Activated CD8-positive, alpha-beta memory T cell treated with anti-CD3 and anti-CD28 coated beads for 36 hours (primary cell): ENCODE results near the gene DENR. TPM values are rescaled to one million over a fixed set of nuclear protein-coding genes. Genes with fewer than 3 reads are reported as not detected.
"Not testable (repeated sequence)": the region's sequence is repeated elsewhere in the genome, so short reads cannot be mapped to it uniquely, and the experiment has no call there.

Experiments
- CTCF ChIA-PET: fragments of 350-600 bp; sonication (Branson Sonifier 250); formaldehyde crosslinking; loops from one replicate; lab custom pipeline; 2021; ENCODE audit warnings: antibody characterized with exemption; lab: Charles Lee
- POLR2A ChIA-PET: fragments of 350-600 bp; sonication (Branson Sonifier 250); formaldehyde crosslinking; loops from one replicate; lab custom pipeline; 2021; ENCODE audit warnings: antibody characterized with exemption; lab: Charles Lee
- total RNA-seq, 2 experiments: library from RNA; stranded (reverse); gene quantifications; one replicate each; pipeline ENCODE4 v1.2.3, GENCODE V29; 2021

The DENR gene, protein sequence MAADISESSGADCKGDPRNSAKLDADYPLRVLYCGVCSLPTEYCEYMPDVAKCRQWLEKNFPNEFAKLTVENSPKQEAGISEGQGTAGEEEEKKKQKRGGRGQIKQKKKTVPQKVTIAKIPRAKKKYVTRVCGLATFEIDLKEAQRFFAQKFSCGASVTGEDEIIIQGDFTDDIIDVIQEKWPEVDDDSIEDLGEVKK
- total RNA-seq = 10 to 100 TPM; 76.4 to 78.8 TPM

GRCh38 chr12:122752464-122753318 is at the start of gene DENR:
Gene DENR (plus strand): TSS chr12:122752824. CDS start chr12:122753702, 878 bp downstream.
- ChIA-PET CTCF (interaction anchor here (0.6 to 1.3 kb wide), 4 partner anchors 19 to 481 kb away, joined by 3 to 6 read pairs (median 3); partner anchors contain the start of genes MPHOSPH9 and MTRFR), POLR2A (interaction anchor here (0.5 to 1.1 kb wide), 3 partner anchors 19 to 85 kb away, joined by 3 to 7 read pairs (median 4); no protein-coding TSS in a partner anchor)

DNA sequence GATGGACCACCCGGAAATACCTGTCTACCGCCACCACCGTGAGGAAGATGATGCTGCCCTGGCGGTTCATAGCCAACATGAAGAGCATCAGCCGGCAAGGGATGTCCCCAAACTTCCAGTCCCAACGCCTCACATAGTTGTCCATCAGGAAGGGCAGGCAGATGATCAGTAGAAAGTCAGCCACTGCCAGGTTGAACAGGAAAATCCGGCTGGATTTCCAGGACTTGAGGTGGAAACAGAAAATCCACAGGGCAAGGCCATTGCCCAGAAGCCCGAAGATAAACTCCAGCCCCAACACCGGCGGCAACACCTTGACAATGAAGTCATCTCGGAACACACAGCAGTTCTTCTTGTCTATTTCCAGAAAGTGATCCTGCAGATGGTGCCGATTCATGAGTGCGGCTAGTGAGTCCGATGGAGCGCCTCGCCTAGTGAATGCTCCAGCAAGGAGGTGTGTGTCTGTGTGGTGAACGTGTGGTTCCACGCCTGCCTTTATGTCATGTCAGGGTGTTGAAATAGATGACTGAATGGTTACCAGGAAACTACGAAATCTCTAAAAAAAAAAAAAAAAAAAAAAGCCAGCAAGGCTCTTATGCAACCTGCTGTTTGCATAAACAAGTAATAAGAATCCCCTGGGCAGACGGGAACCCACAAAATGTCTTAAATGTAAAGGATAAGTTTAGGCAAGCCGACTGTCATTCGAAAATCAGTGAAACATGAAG is 49.6 kb upstream of the DENR start, which contains the start of gene HCAR2:
HCAR2 (minus strand) TSS at position 468 of the 722 bp plus-strand sequence; CDS start at position 394, 74 bp downstream.
- POLR2A ChIA-PET, CTCF ChIA-PET: not testable (repeated sequence)

DNA sequence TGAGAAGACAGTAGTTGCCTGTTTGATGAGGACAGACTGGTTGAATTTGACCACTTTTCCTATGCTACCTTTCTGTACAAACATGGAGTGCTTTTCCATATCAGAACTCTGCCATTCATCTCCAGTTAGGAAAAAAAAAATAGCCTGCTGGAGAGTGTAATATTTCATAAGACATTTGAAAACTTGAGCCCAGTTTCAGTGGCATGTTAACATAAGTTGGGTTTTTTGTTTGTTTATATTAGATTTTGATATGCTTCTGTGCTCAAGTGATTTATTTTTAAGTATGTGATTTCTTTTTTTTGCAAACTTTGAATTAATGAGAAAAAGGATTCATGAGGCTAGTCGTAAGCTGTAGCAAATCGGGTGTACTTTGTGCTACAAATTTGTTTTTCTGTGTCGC is 48.8 kb upstream of the DENR start:
- CTCF ChIA-PET = not testable (repeated sequence)

DNA sequence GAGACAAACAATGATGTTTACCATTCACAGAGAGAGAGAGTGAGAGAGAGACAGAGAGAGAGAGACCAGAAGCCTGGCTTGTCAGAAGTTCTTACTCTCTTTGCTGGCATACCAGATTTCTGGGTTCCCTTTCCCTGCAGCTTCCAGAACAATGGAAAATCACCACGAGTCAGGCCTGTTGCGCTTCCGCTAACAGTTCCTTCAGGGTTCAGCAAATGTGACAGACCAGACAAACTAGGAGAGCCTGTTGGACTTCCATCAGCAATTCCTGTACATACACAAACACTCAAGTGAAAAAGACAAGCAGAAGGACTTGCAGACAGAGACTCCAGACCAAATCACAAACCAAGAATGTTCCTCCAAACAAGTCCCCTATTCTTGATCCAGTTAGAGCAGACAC is 43.3 kb upstream of the DENR start:
- CTCF ChIA-PET, POLR2A ChIA-PET: not testable (repeated sequence)

More for the DNA sequence above, 48.8 kb upstream of the DENR start:
- POLR2A ChIA-PET = not testable (repeated sequence)

- CTCF ChIA-PET = interaction anchor here (0.6 kb wide), 1 partner anchor 9 kb away, joined by 3 read pairs; no protein-coding TSS in a partner anchor
- POLR2A ChIA-PET = not testable (repeated sequence)
Measured at GRCh38 chr12:122710341-122710740, 42.3 kb upstream of the DENR start.

DNA sequence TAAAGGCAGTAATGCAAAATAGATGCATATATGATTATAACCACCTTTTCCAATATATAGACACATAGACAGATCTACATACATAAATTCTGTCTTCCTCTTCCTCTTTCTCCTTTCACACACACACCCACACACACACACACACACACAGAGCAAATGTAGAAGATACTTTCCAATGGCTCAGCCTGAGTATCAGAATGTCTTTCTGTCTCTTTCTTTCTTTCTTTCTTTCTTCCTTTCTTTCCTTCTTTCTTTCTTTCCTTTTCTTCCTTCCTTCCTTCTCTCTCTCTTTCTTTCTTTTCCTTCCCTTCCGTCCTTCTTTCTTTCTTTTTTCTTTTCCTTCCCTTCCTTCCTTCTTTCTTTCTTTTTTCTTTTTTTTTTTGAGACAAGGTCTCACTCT is 41.4 kb upstream of the DENR start:
- POLR2A ChIA-PET, CTCF ChIA-PET: not testable (repeated sequence)

- POLR2A ChIA-PET, CTCF ChIA-PET: not testable (repeated sequence)
Measured at GRCh38 chr12:122713491-122714188, 39.0 kb upstream of the DENR start.

- CTCF ChIA-PET, POLR2A ChIA-PET: not testable (repeated sequence)
Measured at GRCh38 chr12:122715211-122715610, 37.4 kb upstream of the DENR start.

DNA sequence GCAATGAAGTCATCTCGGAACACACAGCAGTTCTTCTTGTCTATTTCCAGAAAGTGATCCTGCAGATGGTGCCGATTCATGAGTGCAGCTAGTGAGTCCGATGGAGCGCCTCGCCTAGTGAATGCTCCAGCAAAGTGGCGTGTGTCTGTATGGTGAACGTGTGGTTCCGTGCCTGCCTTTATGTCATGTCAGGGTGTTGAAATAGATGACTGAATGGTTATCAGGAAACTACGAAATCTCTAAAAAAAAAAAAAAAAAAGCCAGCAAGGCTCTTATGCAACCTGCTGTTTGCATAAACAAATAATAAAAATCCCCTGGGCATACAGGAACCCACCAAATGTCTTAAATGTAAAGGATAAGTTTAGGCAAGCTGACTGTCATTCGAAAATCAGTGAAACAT is 36.0 kb upstream of the DENR start, which contains the start of gene HCAR3:
HCAR3 (minus strand) TSS at position 154 of the 400 bp plus-strand sequence; CDS start at position 80, 74 bp downstream.
- POLR2A ChIA-PET = not testable (repeated sequence)

GRCh38 chr12:122721057-122721545 is 31.5 kb upstream of the DENR start:
- ChIA-PET CTCF (no interaction called here), POLR2A (no interaction called here)

More for the DNA sequence above, 36.0 kb upstream of the DENR start, which contains the start of gene HCAR3:
- CTCF ChIA-PET = not testable (repeated sequence)

GRCh38 chr12:122722387-122722786 is 30.2 kb upstream of the DENR start:
- CTCF ChIA-PET = interaction anchor here (0.6 to 0.8 kb wide), 2 partner anchors 13 to 1613 kb away, joined by 3 read pairs; no protein-coding TSS in a partner anchor
- POLR2A ChIA-PET = no interaction called here

DNA sequence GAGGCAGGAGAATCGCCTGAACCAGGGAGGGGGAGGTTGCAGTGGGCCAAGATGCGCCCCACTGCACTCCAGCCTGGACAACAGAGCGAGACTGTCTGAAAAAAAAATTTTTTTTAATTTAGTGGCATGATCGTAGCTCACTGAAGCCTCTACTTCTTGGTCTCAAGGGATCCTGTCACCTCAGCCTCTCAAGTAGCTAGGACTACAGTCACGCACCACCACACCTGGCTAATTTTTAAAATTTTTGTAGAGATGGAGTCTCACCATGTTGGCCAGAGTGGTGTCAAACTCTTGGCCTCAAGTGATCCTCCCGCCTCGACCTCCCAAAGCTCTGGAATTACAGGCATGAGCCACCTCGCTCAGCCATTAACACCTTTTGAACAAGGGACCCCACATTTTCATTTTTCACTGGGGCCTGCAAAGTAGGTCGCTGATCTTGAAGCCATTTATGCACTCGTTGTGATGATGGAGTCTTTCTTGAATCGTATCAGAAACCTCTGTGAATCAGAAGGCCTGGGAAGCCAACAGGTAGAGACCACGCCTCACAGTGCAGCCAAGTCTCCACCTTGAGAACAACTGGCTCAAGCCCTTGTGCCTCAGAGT is 27.9 kb upstream of the DENR start:
- ChIA-PET POLR2A (no interaction called here), CTCF (no interaction called here)

GRCh38 chr12:122725452-122726079 is 27.1 kb upstream of the DENR start:
- CTCF ChIA-PET = no interaction called here
- POLR2A ChIA-PET = interaction anchor here (0.6 kb wide), 1 partner anchor 198 kb away, joined by 3 read pairs; no protein-coding TSS in a partner anchor

DNA sequence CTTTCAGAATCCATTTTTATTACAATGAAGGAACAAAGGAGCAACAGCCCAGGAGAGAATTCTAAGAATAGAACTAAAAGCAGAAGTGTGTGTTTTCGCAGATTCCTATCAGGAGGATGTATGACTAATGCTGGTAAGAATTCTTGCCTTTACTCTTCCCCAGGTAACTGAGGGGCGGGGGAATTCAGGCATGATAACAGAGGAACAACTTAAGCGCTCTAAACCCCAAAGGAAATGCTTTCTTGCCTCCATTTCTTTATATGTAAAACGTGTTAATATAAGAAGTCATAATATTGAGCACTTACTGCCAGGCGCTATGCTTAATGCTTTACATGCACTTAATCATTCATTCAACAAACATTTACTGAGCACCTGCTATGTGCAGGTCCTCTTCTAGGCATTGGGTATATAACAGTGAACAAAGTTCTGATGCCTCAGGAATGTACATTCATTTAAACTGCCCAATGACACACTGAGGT is 26.5 kb upstream of the DENR start:
- CTCF ChIA-PET = no interaction called here
- POLR2A ChIA-PET = interaction anchor here (0.6 kb wide), 1 partner anchor 199 kb away, joined by 3 read pairs; no protein-coding TSS in a partner anchor

- CTCF ChIA-PET = no interaction called here
Measured at GRCh38 chr12:122729583-122730214, 22.9 kb upstream of the DENR start.

DNA sequence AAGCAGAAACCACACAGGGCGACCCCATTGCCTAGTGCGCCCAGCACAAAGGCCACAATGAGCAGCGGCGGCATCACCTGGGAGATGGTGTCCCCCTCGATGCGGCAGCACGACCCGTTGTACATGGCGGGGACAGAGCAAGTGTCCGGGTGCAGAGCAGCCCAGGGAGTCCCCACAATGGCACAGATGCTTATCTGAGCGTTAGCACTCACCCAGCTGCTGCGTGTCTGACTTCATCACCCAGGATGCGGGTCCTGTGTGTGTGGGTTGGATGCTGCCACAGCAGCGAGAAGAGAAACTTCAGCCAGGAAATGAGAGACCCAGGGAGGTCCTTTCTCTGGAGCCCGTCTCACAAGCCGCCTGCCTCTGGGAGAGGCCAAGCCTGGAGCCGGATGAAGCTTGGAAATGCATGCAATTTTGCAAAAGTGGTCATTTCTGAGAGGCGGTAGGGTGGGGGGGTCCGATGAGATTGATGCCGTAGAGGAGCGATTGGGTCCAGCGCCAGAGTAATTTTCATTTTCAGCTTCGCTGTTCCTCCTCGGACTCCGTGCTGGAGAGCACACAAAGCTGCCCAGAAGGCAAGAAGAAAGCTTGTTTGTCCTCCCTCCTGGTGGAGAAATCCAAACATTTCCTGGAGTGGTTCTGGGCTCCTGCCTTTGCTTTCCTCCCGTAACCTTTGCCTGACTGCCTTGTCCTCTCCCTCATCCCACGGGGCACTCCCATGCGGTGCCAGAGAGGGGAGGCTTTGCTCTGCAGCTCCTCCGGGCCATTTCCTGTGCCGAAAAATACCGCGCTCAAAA is 22.2 kb upstream of the DENR start, which contains the start of gene HCAR1:
HCAR1 (minus strand) TSS at position 630 of the 800 bp plus-strand sequence; CDS start at position 125, 505 bp downstream.
- POLR2A ChIA-PET = no interaction called here

More at GRCh38 chr12:122729583-122730214, 22.9 kb upstream of the DENR start:
- POLR2A ChIA-PET = interaction anchor here (0.6 kb wide), 1 partner anchor 88 kb away, joined by 4 read pairs; no protein-coding TSS in a partner anchor

More for the DNA sequence above, 22.2 kb upstream of the DENR start, which contains the start of gene HCAR1:
- CTCF ChIA-PET = interaction anchor here (1.6 kb wide), 1 partner anchor 141 kb away, joined by 3 read pairs; no protein-coding TSS in a partner anchor
